Measurements from ENCODE around the gene CEMIP. TPM values are rescaled to one million over a fixed set of nuclear protein-coding genes. Genes with fewer than 3 reads are reported as not detected.

CEMIP gene
- total and polyA plus RNA-seq, 11 donors, result 0.04 to 9.6 (median 0.19) TPM

GRCh38 chr15:80866936-80867335, 87.8 kb downstream of the CEMIP start:
- Histone ChIP-seq H3K27ac (no peak overlapping the region), H3K4me1 (peaks cover 0 to 10% (median 0%) of the 10 kb centered on the region in 12 donors), H3K36me3 (no peaks in the 10 kb centered on the region), H3K9me3 (no peaks in the 10 kb centered on the region), H3K4me3 (no peak overlapping the region), H3K27me3 (no peaks in the 10 kb centered on the region)
- DNase-seq (no peak), ATAC-seq (no peak)
- WGBS, 4 donors, result 79 to 90% (median 82%) methylated on average over 2 of the region's 2 CpGs
- no peak for TF ChIP-seq CTCF (IDR thresholded peaks at IDR 0.05)
- no peak for TF ChIP-seq POLR2A (IDR thresholded peaks at IDR 0.05)
- intact Hi-C loops (cut with DNase I), result loop anchor here in 1 of 10 donors (10.0 kb wide), 1 partner anchor 62 kb away; no protein-coding TSS in a partner anchor

GRCh38 chr15:80870366-80870765, 91.2 kb downstream of the CEMIP start:
- peaks cover 0 to 11% (median 1%) of the 10 kb centered on the region in 12 donors for H3K4me1 ChIP-seq
- no peaks in the 10 kb centered on the region for H3K36me3 ChIP-seq
- H3K27ac ChIP-seq, result no peak overlapping the region
- no peaks in the 10 kb centered on the region for H3K27me3 ChIP-seq
- ATAC-seq (no peak), DNase-seq (no peak)
- intact Hi-C loops (cut with DNase I), result no loop called here
- TF ChIP-seq POLR2A (IDR thresholded peaks at IDR 0.05) (no peak), CTCF (IDR thresholded peaks at IDR 0.05) (no peak)
- WGBS, 4 donors, result 90 to 96% (median 91%) methylated on average over 8 of the region's 8 CpGs
- no peaks in the 10 kb centered on the region for H3K9me3 ChIP-seq
- no peak overlapping the region for H3K4me3 ChIP-seq

- ATAC-seq, result peak in 2 of 4 donors; percentile 43 to 48
- Histone ChIP-seq H3K9me3 (no peaks in the 10 kb centered on the region), H3K4me1 (peaks cover 0 to 16% (median 6%) of the 10 kb centered on the region in 12 donors), H3K27ac (no peak overlapping the region), H3K36me3 (no peaks in the 10 kb centered on the region), H3K4me3 (no peak overlapping the region), H3K27me3 (no peaks in the 10 kb centered on the region)
- WGBS, 4 donors, result 76 to 85% (median 84%) methylated on average over 5 of the region's 5 CpGs
- no peak for DNase-seq
- intact Hi-C loops (cut with DNase I), result no loop called here
- TF ChIP-seq POLR2A (IDR thresholded peaks at IDR 0.05), result no peak
- TF ChIP-seq CTCF (IDR thresholded peaks at IDR 0.05), result no peak
Observed at GRCh38 chr15:80870893-80871292, 91.7 kb downstream of the CEMIP start.

- Histone ChIP-seq H3K27me3 (no peaks in the 10 kb centered on the region), H3K4me1 (peaks cover 0 to 23% (median 9%) of the 10 kb centered on the region in 12 donors), H3K27ac (no peak overlapping the region), H3K9me3 (no peaks in the 10 kb centered on the region), H3K4me3 (no peak overlapping the region), H3K36me3 (no peaks in the 10 kb centered on the region)
- intact Hi-C loops (cut with DNase I), result no loop called here
- no peak for TF ChIP-seq CTCF (IDR thresholded peaks at IDR 0.05)
- no peak for TF ChIP-seq POLR2A (IDR thresholded peaks at IDR 0.05)
- DNase-seq (no peak), ATAC-seq (no peak)
- 79 to 97% (median 93%) methylated on average over 11 to 12 of the region's 12 CpGs for WGBS, 4 donors
Observed at GRCh38 chr15:80871858-80872257, 92.7 kb downstream of the CEMIP start.
